ENCODE data around the gene CDH19. TPM values are rescaled to one million over a fixed set of nuclear protein-coding genes. Genes with fewer than 3 reads are reported as not detected.

Gene CDH19
- total and polyA plus RNA-seq, 10 of the 15 experiments (the other 5 are each of a cell fraction or from before 2014, with no cell fraction given): 0.01 TPM; not detected in 9

DNA sequence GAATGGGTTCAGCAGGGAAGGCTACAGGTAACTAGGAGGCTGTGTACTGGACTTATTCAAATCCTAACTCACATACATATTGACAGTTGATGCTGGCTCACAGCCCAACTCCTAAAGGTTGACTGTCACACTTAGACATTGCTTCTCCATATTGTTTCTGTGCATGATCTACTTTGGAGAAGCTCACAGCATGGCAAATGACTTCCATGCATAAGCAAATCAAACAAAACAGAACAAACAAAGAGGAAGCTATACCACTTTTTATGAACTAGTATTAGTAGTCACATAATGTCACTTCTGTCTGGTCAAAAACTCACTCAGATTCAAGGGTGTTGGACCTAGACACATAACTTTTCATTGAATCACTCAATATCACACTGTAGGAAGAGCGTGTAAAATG, 43.8 kb upstream of the CDH19 start:
- FAIRE-seq (no peak), DNase-seq (ENCODE audit: low read depth, low spot score) (no peak), ATAC-seq (no peak)
- ChIA-PET SMC1A (ENCODE audit: uncharacterized antibody, unreplicated experiment) (no interaction called here), POLR2A (no interaction called here), CTCF (no interaction called here), RAD21 (ENCODE audit: unreplicated experiment) (no interaction called here)
- Histone ChIP-seq H2AFZ (ENCODE audit: control insufficient read depth, low read depth, low read length) (no peak overlapping the region), H3K9me3 (replicated peaks; ENCODE audit: control insufficient read depth, insufficient read depth, low read length) (no peaks in the 10 kb centered on the region), H3K4me1 (ENCODE audit: control insufficient read depth, insufficient read depth, low read length) (no peaks in the 10 kb centered on the region), H3K27ac (ENCODE audit: control insufficient read depth, insufficient read depth) (no peak overlapping the region), H3K79me2 (ENCODE audit: control insufficient read depth, insufficient read depth, low read length) (no peaks in the 10 kb centered on the region), H3K4me3 (no peak overlapping the region), H3K9ac (ENCODE audit: control insufficient read depth, insufficient read depth, low read length) (no peak overlapping the region), H3K36me3 (ENCODE audit: control insufficient read depth in 2 of 2, insufficient read depth in 2 of 2, low read length in 1 of 2) (no peaks in the 10 kb centered on the region), H4K20me1 (ENCODE audit: control insufficient read depth, insufficient read depth) (no peaks in the 10 kb centered on the region), H3K4me2 (ENCODE audit: control insufficient read depth, insufficient read depth) (no peak overlapping the region), H3K27me3 (replicated peaks in 1 of 2; ENCODE audit: control insufficient read depth in 2 of 2, insufficient read depth in 2 of 2, low read length in 1 of 2) (no peaks in the 10 kb centered on the region)
- intact Hi-C loops (cut with micrococcal nuclease; ENCODE audit: unreplicated experiment) (no loop called here), in situ Hi-C loops (cut with MboI) (no loop called here)
- TF ChIP-seq MXI1 (IDR thresholded peaks at IDR 0.05; ENCODE audit: low read depth, low read length) (no peak), YBX1 (IDR thresholded peaks at IDR 0.05) (no peak), NFYB (IDR thresholded peaks at IDR 0.05; ENCODE audit: insufficient read depth, low read depth, low read length) (no peak), NFYA (IDR thresholded peaks at IDR 0.05; ENCODE audit: borderline replicate concordance, low read depth, low read length) (no peak), MTA2 (IDR thresholded peaks at IDR 0.05; ENCODE audit: low read depth) (no peak), EP300 (IDR thresholded peaks at IDR 0.05; ENCODE audit: borderline replicate concordance in 1 of 2, control insufficient read depth in 1 of 2, low read depth in 2 of 2, low read length in 2 of 2) (no peak), CHD4 (IDR thresholded peaks at IDR 0.05) (no peak), CBFB (IDR thresholded peaks at IDR 0.05; ENCODE audit: low read depth) (no peak), ZNF384 (IDR thresholded peaks at IDR 0.05; ENCODE audit: borderline replicate concordance, low read depth, low read length) (no peak), BMI1 (IDR thresholded peaks at IDR 0.05; ENCODE audit: borderline replicate concordance) (no peak), SMAD1 (IDR thresholded peaks at IDR 0.05; ENCODE audit: low read depth, partially characterized antibody) (no peak), CREB1 (IDR thresholded peaks at IDR 0.05; ENCODE audit: low read depth) (no peak), SMAD5 (IDR thresholded peaks at IDR 0.05; ENCODE audit: low read depth) (no peak)
- TF ChIP-seq, protein P1, sequence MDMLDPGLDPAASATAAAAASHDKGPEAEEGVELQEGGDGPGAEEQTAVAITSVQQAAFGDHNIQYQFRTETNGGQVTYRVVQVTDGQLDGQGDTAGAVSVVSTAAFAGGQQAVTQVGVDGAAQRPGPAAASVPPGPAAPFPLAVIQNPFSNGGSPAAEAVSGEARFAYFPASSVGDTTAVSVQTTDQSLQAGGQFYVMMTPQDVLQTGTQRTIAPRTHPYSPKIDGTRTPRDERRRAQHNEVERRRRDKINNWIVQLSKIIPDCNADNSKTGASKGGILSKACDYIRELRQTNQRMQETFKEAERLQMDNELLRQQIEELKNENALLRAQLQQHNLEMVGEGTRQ (IDR thresholded peaks at IDR 0.05; ENCODE audit: borderline replicate concordance, low read depth, low read length): no peak
- TF ChIP-seq, protein P2, sequence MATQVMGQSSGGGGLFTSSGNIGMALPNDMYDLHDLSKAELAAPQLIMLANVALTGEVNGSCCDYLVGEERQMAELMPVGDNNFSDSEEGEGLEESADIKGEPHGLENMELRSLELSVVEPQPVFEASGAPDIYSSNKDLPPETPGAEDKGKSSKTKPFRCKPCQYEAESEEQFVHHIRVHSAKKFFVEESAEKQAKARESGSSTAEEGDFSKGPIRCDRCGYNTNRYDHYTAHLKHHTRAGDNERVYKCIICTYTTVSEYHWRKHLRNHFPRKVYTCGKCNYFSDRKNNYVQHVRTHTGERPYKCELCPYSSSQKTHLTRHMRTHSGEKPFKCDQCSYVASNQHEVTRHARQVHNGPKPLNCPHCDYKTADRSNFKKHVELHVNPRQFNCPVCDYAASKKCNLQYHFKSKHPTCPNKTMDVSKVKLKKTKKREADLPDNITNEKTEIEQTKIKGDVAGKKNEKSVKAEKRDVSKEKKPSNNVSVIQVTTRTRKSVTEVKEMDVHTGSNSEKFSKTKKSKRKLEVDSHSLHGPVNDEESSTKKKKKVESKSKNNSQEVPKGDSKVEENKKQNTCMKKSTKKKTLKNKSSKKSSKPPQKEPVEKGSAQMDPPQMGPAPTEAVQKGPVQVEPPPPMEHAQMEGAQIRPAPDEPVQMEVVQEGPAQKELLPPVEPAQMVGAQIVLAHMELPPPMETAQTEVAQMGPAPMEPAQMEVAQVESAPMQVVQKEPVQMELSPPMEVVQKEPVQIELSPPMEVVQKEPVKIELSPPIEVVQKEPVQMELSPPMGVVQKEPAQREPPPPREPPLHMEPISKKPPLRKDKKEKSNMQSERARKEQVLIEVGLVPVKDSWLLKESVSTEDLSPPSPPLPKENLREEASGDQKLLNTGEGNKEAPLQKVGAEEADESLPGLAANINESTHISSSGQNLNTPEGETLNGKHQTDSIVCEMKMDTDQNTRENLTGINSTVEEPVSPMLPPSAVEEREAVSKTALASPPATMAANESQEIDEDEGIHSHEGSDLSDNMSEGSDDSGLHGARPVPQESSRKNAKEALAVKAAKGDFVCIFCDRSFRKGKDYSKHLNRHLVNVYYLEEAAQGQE (IDR thresholded peaks at IDR 0.05; ENCODE audit: low read depth, low read length): no peak
- TF ChIP-seq, protein P3, sequence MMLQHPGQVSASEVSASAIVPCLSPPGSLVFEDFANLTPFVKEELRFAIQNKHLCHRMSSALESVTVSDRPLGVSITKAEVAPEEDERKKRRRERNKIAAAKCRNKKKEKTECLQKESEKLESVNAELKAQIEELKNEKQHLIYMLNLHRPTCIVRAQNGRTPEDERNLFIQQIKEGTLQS (IDR thresholded peaks at IDR 0.05; ENCODE audit: borderline replicate concordance, extremely low read depth, low read depth, low read length): no peak
- TF ChIP-seq, protein P4, sequence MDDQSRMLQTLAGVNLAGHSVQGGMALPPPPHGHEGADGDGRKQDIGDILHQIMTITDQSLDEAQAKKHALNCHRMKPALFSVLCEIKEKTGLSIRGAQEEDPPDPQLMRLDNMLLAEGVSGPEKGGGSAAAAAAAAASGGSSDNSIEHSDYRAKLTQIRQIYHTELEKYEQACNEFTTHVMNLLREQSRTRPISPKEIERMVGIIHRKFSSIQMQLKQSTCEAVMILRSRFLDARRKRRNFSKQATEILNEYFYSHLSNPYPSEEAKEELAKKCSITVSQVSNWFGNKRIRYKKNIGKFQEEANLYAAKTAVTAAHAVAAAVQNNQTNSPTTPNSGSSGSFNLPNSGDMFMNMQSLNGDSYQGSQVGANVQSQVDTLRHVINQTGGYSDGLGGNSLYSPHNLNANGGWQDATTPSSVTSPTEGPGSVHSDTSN (IDR thresholded peaks at IDR 0.05; ENCODE audit: insufficient replicate concordance, low read depth, low read length): no peak
- no TSS peak for BruUV-seq (replicated peaks)
- WGBS (ENCODE audit: insufficient coverage, insufficient replicate concordance, low lambda C conversion rate, missing lambda C conversion rate): 0% methylated on average over 1 of the region's 1 CpG

Data from GM12878 (cell line).